Thoracic aorta (tissue), 2 donors: Measurements from ENCODE around the gene MRPS15. TPM values are rescaled to one million over a fixed set of nuclear protein-coding genes. Genes with fewer than 3 reads are reported as not detected.

Experiments
- ATAC-seq: fragments of 150-250 bp; one replicate; pipeline ENCODE4 v1.8.0; 2017; ENCODE audit warnings: low read depth; ENCODE audit not compliant: insufficient number of reproducible peaks, low FRiP score
- DNase-seq: peaks from one replicate; pipeline ENCODE4 v3.0.0-alpha.2; 2020; ENCODE audit warnings: low spot score
- H3K27ac ChIP-seq, 2 donors: fragments of 200-600 bp; sonication (generic); 1 replicate in 1 of 2; 2 replicates in 1 of 2; pipeline ENCODE4 v1.5.1; 2016; ENCODE audit warnings: mild to moderate bottlenecking in 2 of 2, moderate library complexity in 2 of 2
- H3K27me3 ChIP-seq: fragments of 200-600 bp; sonication (generic); replicated peaks from 2 replicates; pipeline ENCODE4 v1.6.0; 2016; ENCODE audit warnings: mild to moderate bottlenecking; ENCODE audit not compliant: insufficient read depth
- H3K36me3 ChIP-seq: fragments of 200-600 bp; sonication (generic); one replicate; pipeline ENCODE4 v1.5.1; 2016
- H3K4me1 ChIP-seq, 2 donors: fragments of 200-600 bp; sonication (generic); 1 replicate in 1 of 2; 2 replicates in 1 of 2; pipeline versions ENCODE4 v1.5.1 to v1.6.0; 2016; ENCODE audit warnings: low read depth in 2 of 2, mild to moderate bottlenecking in 1 of 2; ENCODE audit not compliant: control insufficient read depth in 1 of 2
- H3K4me3 ChIP-seq: fragments of 200-600 bp; sonication (generic); 2 replicates; pipeline ENCODE4 v1.5.1; 2016; ENCODE audit warnings: mild to moderate bottlenecking
- H3K9me3 ChIP-seq: fragments of 200-600 bp; sonication (generic); 2 replicates; pipeline ENCODE4 v1.5.1; 2016
- total RNA-seq, 2 donors: library from RNA; depleted of rRNA; stranded (reverse); fragments of >200 nt; gene quantifications; one replicate each; pipeline versions ENCODE4 v1.1.0 to v1.2.3, GENCODE V29; 2016
- TF ChIP-seq, protein P1 (sequence below): fragments of 200-600 bp; sonication (generic); IDR thresholded peaks from one replicate; pipeline ENCODE4 v1.5.1; 2019; ENCODE audit warnings: antibody characterized with exemption

MRPS15 gene
- total RNA-seq, 2 donors from 2014 or later = 27.4 to 42.9 TPM

GRCh38 chr1:36442337-36442736 is 21.8 kb downstream of the MRPS15 start:
- no peaks in the 10 kb centered on the region for H3K9me3 ChIP-seq
- no peak overlapping the region for H3K27ac ChIP-seq
- DNase-seq (no peak), ATAC-seq (no peak)
- no peak overlapping the region for H3K4me3 ChIP-seq
- no peaks in the 10 kb centered on the region for H3K4me1 ChIP-seq
- TF ChIP-seq, protein P1, sequence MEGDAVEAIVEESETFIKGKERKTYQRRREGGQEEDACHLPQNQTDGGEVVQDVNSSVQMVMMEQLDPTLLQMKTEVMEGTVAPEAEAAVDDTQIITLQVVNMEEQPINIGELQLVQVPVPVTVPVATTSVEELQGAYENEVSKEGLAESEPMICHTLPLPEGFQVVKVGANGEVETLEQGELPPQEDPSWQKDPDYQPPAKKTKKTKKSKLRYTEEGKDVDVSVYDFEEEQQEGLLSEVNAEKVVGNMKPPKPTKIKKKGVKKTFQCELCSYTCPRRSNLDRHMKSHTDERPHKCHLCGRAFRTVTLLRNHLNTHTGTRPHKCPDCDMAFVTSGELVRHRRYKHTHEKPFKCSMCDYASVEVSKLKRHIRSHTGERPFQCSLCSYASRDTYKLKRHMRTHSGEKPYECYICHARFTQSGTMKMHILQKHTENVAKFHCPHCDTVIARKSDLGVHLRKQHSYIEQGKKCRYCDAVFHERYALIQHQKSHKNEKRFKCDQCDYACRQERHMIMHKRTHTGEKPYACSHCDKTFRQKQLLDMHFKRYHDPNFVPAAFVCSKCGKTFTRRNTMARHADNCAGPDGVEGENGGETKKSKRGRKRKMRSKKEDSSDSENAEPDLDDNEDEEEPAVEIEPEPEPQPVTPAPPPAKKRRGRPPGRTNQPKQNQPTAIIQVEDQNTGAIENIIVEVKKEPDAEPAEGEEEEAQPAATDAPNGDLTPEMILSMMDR = no peak
- H3K36me3 ChIP-seq = no peaks in the 10 kb centered on the region
- H3K27me3 ChIP-seq = no peaks in the 10 kb centered on the region

DNA sequence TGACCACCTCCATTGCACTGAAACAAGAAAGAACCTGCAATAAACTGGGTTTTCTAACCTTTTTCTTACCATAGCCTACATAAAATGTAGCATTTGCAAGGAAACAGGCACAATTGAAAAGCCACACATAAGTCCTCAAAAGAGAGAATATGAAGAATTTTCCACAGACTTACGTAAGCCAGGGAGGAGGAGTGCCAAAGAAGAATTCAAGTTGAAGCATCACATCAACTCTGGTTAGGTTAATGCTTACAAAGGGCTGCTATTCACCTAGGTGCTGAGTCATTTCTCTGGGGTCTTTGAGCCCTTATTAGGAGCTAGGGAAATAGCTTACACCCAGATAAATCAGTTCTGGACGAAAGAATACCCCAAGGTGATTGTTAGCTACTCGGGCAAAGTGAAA is 23.5 kb downstream of the MRPS15 start:
- H3K27me3 ChIP-seq = no peaks in the 10 kb centered on the region
- DNase-seq (no peak), ATAC-seq (no peak)
- H3K36me3 ChIP-seq = no peaks in the 10 kb centered on the region
- H3K9me3 ChIP-seq = no peaks in the 10 kb centered on the region
- TF ChIP-seq, protein P1 = no peak
- no peaks in the 10 kb centered on the region for H3K4me1 ChIP-seq
- no peak overlapping the region for H3K4me3 ChIP-seq
- H3K27ac ChIP-seq = no peak overlapping the region

- H3K9me3 ChIP-seq = no peaks in the 10 kb centered on the region
- H3K4me1 ChIP-seq = no peaks in the 10 kb centered on the region
- TF ChIP-seq, protein P1 = no peak
- DNase-seq (no peak), ATAC-seq (no peak)
- no peaks in the 10 kb centered on the region for H3K36me3 ChIP-seq
- no peak overlapping the region for H3K27ac ChIP-seq
- no peak overlapping the region for H3K4me3 ChIP-seq
- no peaks in the 10 kb centered on the region for H3K27me3 ChIP-seq
Observed at GRCh38 chr1:36440044-36440443, 24.1 kb downstream of the MRPS15 start.

GRCh38 chr1:36438715-36439114 is 25.5 kb downstream of the MRPS15 start:
- TF ChIP-seq, protein P1 = no peak
- no peak for ATAC-seq
- Histone ChIP-seq H3K4me1 (no peaks in the 10 kb centered on the region), H3K27me3 (no peaks in the 10 kb centered on the region), H3K27ac (no peak overlapping the region), H3K4me3 (no peak overlapping the region), H3K9me3 (no peaks in the 10 kb centered on the region), H3K36me3 (no peaks in the 10 kb centered on the region)
- DNase-seq = no peak

- Histone ChIP-seq H3K36me3 (no peaks in the 10 kb centered on the region), H3K27me3 (no peaks in the 10 kb centered on the region), H3K4me3 (no peak overlapping the region), H3K9me3 (no peaks in the 10 kb centered on the region), H3K4me1 (no peaks in the 10 kb centered on the region), H3K27ac (no peak overlapping the region)
- TF ChIP-seq, protein P1 = no peak
- no peak for ATAC-seq
- DNase-seq = no peak
Observed at GRCh38 chr1:36436821-36437220, 27.4 kb downstream of the MRPS15 start.
